ENCODE results near the gene ANKHD1. TPM values are rescaled to one million over a fixed set of nuclear protein-coding genes. Genes with fewer than 3 reads are reported as not detected.
A peak's percentile ranks its signal among the peaks of the same experiment; 100 is the strongest.

Gene ANKHD1
- total and polyA plus RNA-seq, 9 of the 15 experiments (the other 6 are each of a cell fraction or from before 2014, with no cell fraction given): 38.9 to 138 (median 78.7) TPM

GRCh38 chr5:140564196-140565023 lies 162.8 kb downstream of the ANKHD1 start, which contains the start of the genes APBB3 and SLC35A4 (continued):
- TF ChIP-seq ZNF609 (CRISPR knock-in tag; IDR thresholded peaks at IDR 0.05; ENCODE audit: borderline replicate concordance): peak; percentile 70; the same call in 1 of the 2 replicates
- TF ChIP-seq SAP30 (IDR thresholded peaks at IDR 0.05; ENCODE audit: borderline replicate concordance, insufficient read depth, low read depth, low read length, poor library complexity, severe bottlenecking): peak; percentile 69
- TF ChIP-seq MTA1 (IDR thresholded peaks at IDR 0.05; ENCODE audit: borderline replicate concordance): peak; percentile 99
- no peak for TF ChIP-seq MCM3 (IDR thresholded peaks at IDR 0.05)
- TF ChIP-seq ZNF644 (tag; IDR thresholded peaks at IDR 0.05; ENCODE audit: low read depth): no peak
- TF ChIP-seq HEY1 (CRISPR knock-in tag; IDR thresholded peaks at IDR 0.05; ENCODE audit: borderline replicate concordance): no peak
- TF ChIP-seq, protein P1, sequence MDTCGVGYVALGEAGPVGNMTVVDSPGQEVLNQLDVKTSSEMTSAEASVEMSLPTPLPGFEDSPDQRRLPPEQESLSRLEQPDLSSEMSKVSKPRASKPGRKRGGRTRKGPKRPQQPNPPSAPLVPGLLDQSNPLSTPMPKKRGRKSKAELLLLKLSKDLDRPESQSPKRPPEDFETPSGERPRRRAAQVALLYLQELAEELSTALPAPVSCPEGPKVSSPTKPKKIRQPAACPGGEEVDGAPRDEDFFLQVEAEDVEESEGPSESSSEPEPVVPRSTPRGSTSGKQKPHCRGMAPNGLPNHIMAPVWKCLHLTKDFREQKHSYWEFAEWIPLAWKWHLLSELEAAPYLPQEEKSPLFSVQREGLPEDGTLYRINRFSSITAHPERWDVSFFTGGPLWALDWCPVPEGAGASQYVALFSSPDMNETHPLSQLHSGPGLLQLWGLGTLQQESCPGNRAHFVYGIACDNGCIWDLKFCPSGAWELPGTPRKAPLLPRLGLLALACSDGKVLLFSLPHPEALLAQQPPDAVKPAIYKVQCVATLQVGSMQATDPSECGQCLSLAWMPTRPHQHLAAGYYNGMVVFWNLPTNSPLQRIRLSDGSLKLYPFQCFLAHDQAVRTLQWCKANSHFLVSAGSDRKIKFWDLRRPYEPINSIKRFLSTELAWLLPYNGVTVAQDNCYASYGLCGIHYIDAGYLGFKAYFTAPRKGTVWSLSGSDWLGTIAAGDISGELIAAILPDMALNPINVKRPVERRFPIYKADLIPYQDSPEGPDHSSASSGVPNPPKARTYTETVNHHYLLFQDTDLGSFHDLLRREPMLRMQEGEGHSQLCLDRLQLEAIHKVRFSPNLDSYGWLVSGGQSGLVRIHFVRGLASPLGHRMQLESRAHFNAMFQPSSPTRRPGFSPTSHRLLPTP (IDR thresholded peaks at IDR 0.05; ENCODE audit: borderline replicate concordance, extremely low read depth, insufficient read length): no peak
- TF ChIP-seq HOXB6 (CRISPR knock-in tag; IDR thresholded peaks at IDR 0.05; ENCODE audit: borderline replicate concordance): no peak
- TF ChIP-seq RHOXF2B (CRISPR knock-in tag; conservative IDR thresholded peaks at IDR 0.05): no peak
- no peak; the same call in 1 of the 2 replicates for TF ChIP-seq BCOR (IDR thresholded peaks at IDR 0.05)
- no peak for TF ChIP-seq ZNF354B (CRISPR knock-in tag; IDR thresholded peaks at IDR 0.05)
- TF ChIP-seq SREBF1 (IDR thresholded peaks at IDR 0.05; ENCODE audit: borderline replicate concordance, low read depth, low read length): no peak
- no peak for TF ChIP-seq FOS (IDR thresholded peaks at IDR 0.05; ENCODE audit: extremely low read depth, insufficient read length)
- TF ChIP-seq ZBTB1 (CRISPR knock-in tag; IDR thresholded peaks at IDR 0.05; ENCODE audit: borderline replicate concordance, low read depth): peak; percentile 97
- TF ChIP-seq ZNF408 (CRISPR knock-in tag; IDR thresholded peaks at IDR 0.05; ENCODE audit: low read depth): no peak
